Subcutaneous abdominal adipose tissue (tissue), 5 donors: Measurements from ENCODE around the gene DENND1A.

Experiments used
- H3K27ac ChIP-seq: one replicate; pipeline ENCODE4 v1.7.0; 2013; ENCODE audit warnings: low read depth, mild to moderate bottlenecking, inconsistent platforms, low read length, moderate library complexity
- H3K27me3 ChIP-seq, 5 donors: one replicate each; pipeline ENCODE4 v1.7.0; 2013; ENCODE audit warnings: low read length in 5 of 5, inconsistent platforms in 1 of 5; ENCODE audit not compliant: control insufficient read depth in 5 of 5, insufficient read depth in 4 of 5
- H3K36me3 ChIP-seq, 5 donors: one replicate each; pipeline ENCODE4 v1.7.0; 2013; ENCODE audit warnings: low read length in 5 of 5; ENCODE audit not compliant: control insufficient read depth in 5 of 5, insufficient read depth in 5 of 5
- H3K4me1 ChIP-seq, 5 donors: one replicate each; pipeline ENCODE4 v1.7.0; 2013; ENCODE audit warnings: low read length in 5 of 5, mild to moderate bottlenecking in 3 of 5, moderate library complexity in 1 of 5; ENCODE audit not compliant: control insufficient read depth in 5 of 5, insufficient read depth in 5 of 5
- H3K4me3 ChIP-seq, 5 donors: one replicate each; pipeline ENCODE4 v1.7.0; 2013; ENCODE audit warnings: low read length in 5 of 5, low read depth in 1 of 5
- H3K9ac ChIP-seq, 5 donors: one replicate each; pipeline ENCODE4 v1.7.0; 2013; ENCODE audit warnings: low read length in 5 of 5, mild to moderate bottlenecking in 4 of 5, moderate library complexity in 3 of 5
- H3K9me3 ChIP-seq, 5 donors: one replicate each; pipeline ENCODE4 v1.7.0; 2013; ENCODE audit warnings: low read length in 5 of 5; ENCODE audit not compliant: control insufficient read depth in 5 of 5
- donor health status: healthy.
- donor health status: healthy.
- donor health status: healthy.
- donor health status: healthy.
- donor health status: healthy.

Gene DENND1A

DNA sequence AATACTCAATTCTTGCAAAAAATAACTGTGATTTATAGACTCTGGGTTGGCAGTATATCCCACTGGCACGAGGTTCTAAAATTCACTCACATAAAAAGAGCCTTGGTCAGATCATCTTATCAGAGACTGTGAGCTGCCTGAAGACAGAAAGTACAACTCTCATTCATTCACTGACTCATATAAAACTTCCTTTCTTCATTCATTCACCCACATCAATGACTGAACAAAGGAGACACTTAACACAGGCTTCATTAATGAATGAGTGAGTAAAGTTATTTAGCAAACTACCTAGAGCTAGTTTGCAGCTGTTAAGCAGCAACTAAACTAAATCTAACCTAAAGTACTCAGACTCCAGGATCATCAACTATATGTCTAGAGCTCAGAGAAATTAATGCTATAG, 214.7 kb downstream of the DENND1A start:
- Histone ChIP-seq H3K9me3 (no peaks in the 10 kb centered on the region), H3K27ac (no peak overlapping the region), H3K36me3 (no peaks in the 10 kb centered on the region), H3K4me3 (no peak overlapping the region), H3K4me1 (no peaks in the 10 kb centered on the region), H3K27me3 (no peaks in the 10 kb centered on the region), H3K9ac (no peak overlapping the region)

DNA sequence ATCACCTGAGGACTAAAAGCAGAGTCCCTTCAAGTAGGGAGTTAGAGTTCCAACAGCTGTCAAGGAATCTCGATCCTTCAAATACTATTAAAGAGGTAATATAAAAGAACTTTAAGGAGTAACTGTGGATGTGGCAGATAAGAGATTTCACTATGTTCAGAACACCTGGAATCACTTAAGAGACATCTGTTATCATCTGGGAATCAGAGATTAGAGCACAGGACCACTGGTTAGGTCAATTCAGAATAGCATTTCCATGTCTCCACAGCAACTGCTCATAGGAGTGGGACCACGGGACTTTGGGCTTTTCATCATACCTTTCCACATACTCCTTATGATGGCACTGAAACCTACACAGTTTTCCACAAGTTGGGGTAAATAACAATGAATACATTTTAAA, 216.6 kb downstream of the DENND1A start:
- Histone ChIP-seq H3K9me3 (no peaks in the 10 kb centered on the region), H3K27me3 (no peaks in the 10 kb centered on the region), H3K27ac (no peak overlapping the region), H3K4me1 (no peaks in the 10 kb centered on the region), H3K36me3 (no peaks in the 10 kb centered on the region), H3K4me3 (no peak overlapping the region), H3K9ac (no peak overlapping the region)

DNA sequence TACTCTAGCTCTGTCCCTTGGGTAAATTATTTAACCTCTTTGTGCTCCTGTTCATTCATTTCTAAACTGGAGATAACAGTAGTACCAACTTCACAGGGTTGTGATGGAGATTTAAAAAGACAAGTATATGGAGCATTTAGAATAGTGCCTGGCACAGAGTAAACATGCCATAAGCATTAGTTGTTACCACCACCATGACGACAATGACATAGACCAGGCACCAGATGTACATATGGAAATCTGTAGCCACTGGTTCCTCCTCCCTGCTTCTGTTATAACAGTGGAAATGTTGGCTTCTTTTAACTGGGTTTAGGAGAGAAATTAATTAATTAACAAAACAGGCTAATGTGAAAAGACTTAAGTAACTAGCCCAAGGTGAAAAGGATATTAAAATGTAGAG, 217.5 kb downstream of the DENND1A start:
- Histone ChIP-seq H3K27ac (no peak overlapping the region), H3K4me3 (no peak overlapping the region), H3K9ac (no peak overlapping the region), H3K36me3 (no peaks in the 10 kb centered on the region), H3K9me3 (no peaks in the 10 kb centered on the region), H3K27me3 (no peaks in the 10 kb centered on the region), H3K4me1 (no peaks in the 10 kb centered on the region)

DNA sequence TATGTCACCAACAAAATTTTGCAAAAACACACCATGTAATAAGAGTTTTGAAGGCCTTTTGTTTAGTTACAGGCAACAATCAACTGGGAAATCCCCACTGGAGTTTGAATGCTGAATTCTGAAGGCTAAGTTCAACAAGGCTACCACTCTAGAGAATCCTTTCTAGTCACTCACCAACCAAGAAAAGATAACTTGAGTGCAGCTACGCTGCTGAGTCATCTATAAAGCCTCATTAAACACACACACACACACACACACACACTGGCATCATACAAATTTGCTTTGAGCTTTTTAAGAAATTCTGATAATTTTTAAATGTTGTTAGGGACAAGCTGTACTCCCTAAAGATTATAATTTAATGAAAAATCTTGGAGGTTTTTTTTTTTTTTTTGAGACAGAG, 219.6 kb downstream of the DENND1A start:
- H3K36me3 ChIP-seq = no peaks in the 10 kb centered on the region
- H3K9ac ChIP-seq = no peak overlapping the region
- H3K9me3 ChIP-seq = no peaks in the 10 kb centered on the region
- no peak overlapping the region for H3K27ac ChIP-seq
- H3K27me3 ChIP-seq = no peaks in the 10 kb centered on the region
- H3K4me3 ChIP-seq = no peak overlapping the region
- no peaks in the 10 kb centered on the region for H3K4me1 ChIP-seq

DNA sequence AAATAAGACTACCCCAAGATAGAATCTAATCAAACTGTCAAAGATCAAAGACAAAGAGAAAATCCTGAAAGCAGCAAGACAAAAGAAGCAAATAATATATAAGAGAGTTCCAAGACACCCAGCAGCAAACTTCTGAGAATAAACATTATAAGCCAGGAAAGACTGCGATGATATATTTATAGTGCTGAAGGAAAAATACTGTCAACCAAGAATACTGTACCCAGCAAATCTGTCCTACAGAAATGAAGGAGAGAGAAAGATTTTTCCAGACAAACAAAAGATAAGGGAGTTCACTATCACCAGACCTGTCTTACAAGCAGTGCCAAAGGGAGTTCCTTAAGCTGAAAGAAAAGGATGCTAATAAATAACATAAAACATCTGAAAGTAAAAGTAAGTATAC, 227.4 kb downstream of the DENND1A start:
- peaks cover 10 to 23% (median 21%) of the 10 kb centered on the region in 5 donors for H3K9me3 ChIP-seq
- no peak overlapping the region for H3K4me3 ChIP-seq
- peaks cover 0 to 4% (median 0%) of the 10 kb centered on the region in 5 donors for H3K36me3 ChIP-seq
- H3K4me1 ChIP-seq = no peaks in the 10 kb centered on the region
- H3K27me3 ChIP-seq = no peaks in the 10 kb centered on the region
- no peak overlapping the region for H3K27ac ChIP-seq
- H3K9ac ChIP-seq = no peak overlapping the region

DNA sequence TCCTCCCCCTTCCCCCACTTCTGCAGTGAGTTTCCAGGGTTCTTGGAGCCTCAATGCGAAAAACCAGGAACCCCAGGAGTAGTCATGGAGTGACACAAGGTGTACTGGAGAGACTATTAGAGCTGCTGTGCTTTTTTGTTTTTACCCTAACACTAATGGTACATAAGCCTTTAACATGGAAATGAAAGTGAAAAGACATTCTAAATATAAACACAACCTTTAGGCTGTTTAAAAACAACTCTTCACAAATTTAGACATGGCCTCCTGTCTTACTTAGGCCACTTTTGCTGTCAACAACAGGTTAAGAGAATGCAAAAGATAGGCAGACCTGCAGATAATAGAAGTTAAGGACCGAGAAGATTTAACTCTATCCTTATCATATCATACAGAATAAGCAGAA, 232.2 kb downstream of the DENND1A start:
- H3K36me3 ChIP-seq = no peaks in the 10 kb centered on the region
- no peak overlapping the region for H3K9ac ChIP-seq
- H3K27ac ChIP-seq = no peak overlapping the region
- no peak overlapping the region for H3K4me3 ChIP-seq
- peaks cover 6 to 15% (median 10%) of the 10 kb centered on the region in 5 donors for H3K9me3 ChIP-seq
- no peaks in the 10 kb centered on the region for H3K27me3 ChIP-seq
- no peaks in the 10 kb centered on the region for H3K4me1 ChIP-seq

DNA sequence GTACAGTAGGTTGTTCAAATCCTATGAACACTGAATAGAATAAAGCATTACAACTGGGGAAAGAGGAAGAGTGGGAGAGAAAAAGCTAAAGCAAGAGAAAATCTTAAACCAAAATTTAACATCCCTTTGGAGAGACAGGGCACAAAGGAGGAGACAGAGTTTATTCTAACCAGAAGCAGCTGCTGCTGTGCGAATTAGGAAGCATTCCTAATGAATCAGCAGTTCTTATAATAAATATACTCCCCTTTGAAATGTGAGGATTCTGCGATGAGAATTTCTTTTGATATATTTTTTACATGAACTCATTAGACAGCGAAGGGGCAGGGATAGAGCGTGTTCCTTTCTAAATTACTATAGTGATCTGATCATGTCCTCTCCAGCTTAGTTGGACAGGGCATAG, 233.4 kb downstream of the DENND1A start:
- Histone ChIP-seq H3K27me3 (no peaks in the 10 kb centered on the region), H3K9ac (no peak overlapping the region), H3K36me3 (peaks cover 0 to 3% (median 0%) of the 10 kb centered on the region in 5 donors), H3K9me3 (peaks cover 0 to 5% (median 4%) of the 10 kb centered on the region in 5 donors), H3K27ac (no peak overlapping the region), H3K4me1 (no peaks in the 10 kb centered on the region), H3K4me3 (no peak overlapping the region)

DNA sequence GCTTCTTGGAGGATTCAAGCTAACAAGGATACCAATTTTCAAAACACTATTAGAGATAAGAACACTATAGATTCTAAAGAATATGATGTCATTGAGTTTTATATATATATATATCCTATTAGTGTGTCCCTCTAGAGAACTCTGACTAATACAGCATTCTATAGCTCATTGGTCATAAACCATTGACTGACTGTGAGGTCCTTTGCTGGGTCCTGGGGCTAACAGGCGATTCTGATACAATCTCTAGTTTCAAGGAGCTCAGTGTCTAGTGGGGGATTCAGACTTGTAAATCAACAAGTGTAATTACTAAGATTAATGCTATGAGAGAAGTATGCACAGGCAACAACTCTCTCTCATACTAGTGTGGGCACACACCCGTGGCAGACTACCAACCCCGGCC, 234.5 kb downstream of the DENND1A start:
- no peaks in the 10 kb centered on the region for H3K27me3 ChIP-seq
- peaks cover 0 to 5% (median 0%) of the 10 kb centered on the region in 5 donors for H3K36me3 ChIP-seq
- no peaks in the 10 kb centered on the region for H3K4me1 ChIP-seq
- H3K9ac ChIP-seq = no peak overlapping the region
- no peak overlapping the region for H3K4me3 ChIP-seq
- H3K9me3 ChIP-seq = no peaks in the 10 kb centered on the region
- H3K27ac ChIP-seq = no peak overlapping the region

DNA sequence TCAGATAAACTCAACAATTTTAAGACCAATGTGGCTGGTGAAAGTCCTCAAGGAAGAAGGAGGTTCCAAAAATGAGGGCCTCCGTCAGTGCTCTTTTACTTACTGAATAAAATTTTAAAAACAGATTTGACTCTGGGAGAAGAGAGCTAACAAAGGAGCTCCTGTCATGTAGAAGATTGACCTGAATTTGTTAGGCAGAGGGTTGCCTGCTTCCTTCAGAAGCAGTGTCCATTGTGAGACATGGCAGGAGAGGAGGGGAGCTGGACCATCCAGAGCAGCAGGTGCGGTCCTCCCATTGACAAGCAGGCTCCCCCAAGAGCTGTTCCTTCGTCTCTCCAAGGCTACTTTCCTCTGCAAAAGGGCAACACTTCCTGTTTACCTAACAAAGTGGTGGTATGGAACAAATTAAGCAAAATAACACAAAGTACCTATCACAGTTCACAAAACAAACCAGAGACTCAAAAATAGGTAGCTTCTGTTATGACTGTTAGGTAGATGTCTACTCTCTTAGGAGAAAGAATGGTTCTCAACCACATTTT, 238.1 kb downstream of the DENND1A start:
- no peaks in the 10 kb centered on the region for H3K9me3 ChIP-seq
- no peak overlapping the region for H3K9ac ChIP-seq
- no peak overlapping the region for H3K4me3 ChIP-seq
- no peak overlapping the region for H3K27ac ChIP-seq
- no peaks in the 10 kb centered on the region for H3K27me3 ChIP-seq
- peaks cover 0 to 5% (median 0%) of the 10 kb centered on the region in 5 donors for H3K36me3 ChIP-seq
- peaks cover 0 to 6% (median 4%) of the 10 kb centered on the region in 5 donors for H3K4me1 ChIP-seq

DNA sequence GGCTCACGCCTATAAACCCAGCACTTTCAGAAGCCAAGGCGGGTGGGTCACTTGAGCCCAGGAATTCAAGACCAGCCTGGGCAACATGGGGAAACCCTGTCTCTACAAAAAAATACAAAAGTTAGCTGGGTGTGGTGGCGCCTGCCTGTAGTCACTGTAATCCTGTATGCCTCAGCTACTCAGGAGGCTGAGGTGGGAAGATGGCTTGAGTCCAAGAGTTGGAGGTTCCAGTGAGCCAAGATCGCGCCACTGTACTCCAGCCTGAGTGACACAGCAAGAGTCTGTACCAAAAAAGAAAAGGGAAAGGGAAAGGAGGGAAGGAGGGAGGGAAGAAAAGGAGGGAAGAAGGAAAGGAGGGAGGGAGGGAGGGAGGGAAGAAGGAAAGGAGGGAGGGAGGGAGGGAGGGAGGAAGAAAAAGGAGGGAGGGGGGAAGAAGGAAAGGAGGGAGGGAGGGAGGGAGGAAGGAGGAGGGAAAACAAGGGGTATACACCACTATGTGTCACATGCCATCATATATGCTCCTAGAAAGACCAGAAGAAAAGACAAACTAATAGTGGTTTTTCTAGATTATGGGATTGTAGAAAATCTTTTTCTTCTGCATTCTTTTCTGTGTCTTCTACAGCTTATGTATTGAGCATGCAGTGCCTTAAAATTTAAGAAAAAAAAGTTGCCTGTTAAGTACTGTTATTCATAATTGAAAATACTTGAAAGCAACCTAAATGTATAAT, 240.1 kb downstream of the DENND1A start:
- Histone ChIP-seq H3K9ac (no peak overlapping the region), H3K27ac (no peak overlapping the region), H3K4me3 (no peak overlapping the region), H3K9me3 (no peaks in the 10 kb centered on the region), H3K4me1 (peaks cover 0 to 11% (median 8%) of the 10 kb centered on the region in 5 donors), H3K36me3 (peaks cover 0 to 5% (median 0%) of the 10 kb centered on the region in 5 donors), H3K27me3 (no peaks in the 10 kb centered on the region)
